ENCODE measurements around the gene MORF4L2.
A peak's percentile ranks its signal among the peaks of the same experiment; 100 is the strongest.

The MORF4L2 gene

DNA sequence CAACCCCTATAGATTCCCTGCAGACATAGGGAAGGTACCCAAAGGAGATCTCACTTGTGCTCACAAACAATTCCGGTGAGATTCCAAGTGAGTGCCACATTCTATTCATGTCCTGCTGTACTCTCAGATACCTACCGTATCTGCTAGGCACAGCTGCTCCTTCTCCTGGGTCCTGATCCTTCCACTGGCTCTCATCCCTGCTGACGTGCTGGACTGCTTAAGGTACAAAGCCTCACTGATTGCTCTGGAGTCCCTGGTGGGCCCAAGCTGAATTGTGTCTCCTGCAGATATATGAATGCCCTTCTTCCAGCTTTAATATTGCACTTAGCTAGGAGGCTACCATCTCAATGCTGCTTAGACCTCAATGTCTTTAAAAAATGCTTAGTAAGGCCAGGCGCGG lies 55.4 kb downstream of the MORF4L2 start:
- DNase-seq = no peak

- no peak for DNase-seq
Observed at GRCh38 chrX:103630171-103630511, 56.4 kb downstream of the MORF4L2 start.

DNA sequence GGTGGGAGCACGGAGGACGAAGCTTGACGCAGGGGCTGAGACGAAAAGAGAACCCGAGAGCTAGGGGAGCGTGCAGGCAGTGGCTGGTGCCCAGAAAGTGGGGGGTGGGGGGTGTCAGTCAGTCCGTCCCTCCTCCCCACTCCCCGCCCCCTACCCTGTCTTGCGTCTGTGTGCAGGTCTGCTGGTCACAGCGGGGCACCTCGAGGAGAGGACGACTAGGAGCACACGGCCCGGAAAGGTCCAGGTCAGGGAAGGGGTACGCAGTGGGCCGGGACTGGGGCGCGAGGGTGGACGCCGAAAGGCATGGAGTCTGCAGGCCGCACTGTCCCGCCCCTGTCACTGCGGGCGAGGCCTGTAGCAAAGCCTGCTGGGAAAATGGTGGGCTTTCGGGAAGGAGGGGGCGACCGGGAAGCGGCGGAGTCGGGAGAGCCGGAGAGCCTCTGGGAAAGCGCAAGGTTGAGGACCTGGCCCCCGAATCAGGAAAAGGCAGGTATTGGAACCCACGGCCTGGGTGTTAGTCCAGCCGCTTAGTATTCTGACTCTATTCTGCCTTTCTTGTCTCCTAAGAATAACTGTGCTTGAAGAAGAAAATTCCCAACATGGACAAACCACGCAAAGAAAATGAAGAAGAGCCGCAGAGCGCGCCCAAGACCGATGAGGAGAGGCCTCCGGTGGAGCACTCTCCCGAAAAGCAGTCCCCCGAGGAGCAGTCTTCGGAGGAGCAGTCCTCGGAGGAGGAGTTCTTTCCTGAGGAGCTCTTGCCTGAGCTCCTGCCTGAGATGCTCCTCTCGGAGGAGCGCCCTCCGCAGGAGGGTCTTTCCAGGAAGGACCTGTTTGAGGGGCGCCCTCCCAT lies 57.0 kb downstream of the MORF4L2 start:
- peak; percentile 4 to 42 for DNase-seq

- peak in 1 of 2 experiments; percentile 49 for DNase-seq
Observed at GRCh38 chrX:103628386-103629317, 57.8 kb downstream of the MORF4L2 start, which contains the start of gene TCEAL1. TCEAL1 (plus strand) TSS chrX:103628975; CDS start chrX:103629917, 942 bp downstream.

GRCh38 chrX:103626855-103627254 lies 59.6 kb downstream of the MORF4L2 start:
- DNase-seq = no peak
